HG03575 (cell line): ENCODE results near the gene KLK13.

Experiments
- ATAC-seq: cut with Tn5 transposase; IDR thresholded peaks from one replicate; pipeline ENCODE4 v1.9.1; 2021; ENCODE audit not compliant: unreplicated experiment, insufficient number of reproducible peaks, low FRiP score; ENCODE audit errors: extremely low read depth

KLK13 gene

DNA sequence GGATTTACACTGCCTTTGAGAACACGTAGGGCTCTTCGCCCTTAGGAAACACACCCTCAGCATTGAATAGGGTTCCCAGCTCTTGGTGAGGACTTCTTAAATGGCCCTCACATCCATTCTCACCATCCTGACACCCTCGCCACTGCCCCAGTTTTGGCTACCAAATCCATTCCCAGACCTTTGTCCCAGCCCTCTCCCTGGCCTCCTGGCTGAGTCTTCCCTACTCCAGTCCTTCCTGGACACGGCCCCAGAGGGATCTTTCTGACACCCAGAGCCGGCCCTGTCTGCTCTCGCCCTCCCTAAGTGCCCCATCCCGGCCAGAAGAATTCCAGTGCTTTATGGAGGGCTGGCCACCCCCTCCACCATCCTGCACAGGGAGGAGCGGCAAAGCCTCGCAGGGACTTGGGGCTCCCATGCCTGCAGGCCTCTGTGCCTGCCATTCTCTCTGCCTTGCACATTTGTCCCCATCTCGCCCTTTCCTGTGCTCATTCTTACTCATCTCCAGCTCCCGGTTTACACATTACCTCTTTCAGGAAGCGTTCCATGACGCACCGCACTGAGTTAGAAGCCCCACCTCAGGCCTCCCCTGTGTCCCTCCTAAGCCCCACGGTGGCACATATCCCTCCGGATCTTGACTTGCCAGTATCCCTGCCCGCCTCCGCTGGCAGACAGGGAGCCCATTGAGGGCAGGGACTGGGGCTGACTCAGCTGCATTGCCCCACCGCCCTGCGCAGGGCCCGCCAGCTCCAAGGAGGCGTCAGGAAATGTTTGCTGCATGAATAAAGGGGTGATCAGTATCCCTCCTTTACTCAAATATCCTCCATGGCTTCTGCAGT lies 28.8 kb upstream of the KLK13 start:
- no peak for ATAC-seq

DNA sequence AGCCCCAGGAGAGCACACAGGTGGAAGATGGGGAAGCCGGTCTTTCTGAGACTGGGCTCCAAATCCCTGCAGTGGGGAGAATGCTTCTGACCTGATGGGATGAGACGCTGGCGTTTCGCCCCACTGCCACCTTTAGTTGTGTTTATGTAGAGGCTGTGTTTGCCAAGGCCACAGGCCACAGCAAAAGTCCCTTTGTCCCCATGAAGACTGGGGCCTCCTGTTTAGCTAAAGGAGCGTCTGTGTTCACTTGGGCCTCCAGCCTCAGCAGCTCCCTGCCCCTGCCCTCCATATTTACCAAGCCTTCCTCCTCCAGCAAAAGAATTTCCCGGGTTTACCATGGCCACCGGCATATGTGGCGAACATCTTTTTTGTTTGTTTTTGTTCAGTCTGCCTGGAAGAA lies 28.2 kb upstream of the KLK13 start:
- no peak for ATAC-seq

DNA sequence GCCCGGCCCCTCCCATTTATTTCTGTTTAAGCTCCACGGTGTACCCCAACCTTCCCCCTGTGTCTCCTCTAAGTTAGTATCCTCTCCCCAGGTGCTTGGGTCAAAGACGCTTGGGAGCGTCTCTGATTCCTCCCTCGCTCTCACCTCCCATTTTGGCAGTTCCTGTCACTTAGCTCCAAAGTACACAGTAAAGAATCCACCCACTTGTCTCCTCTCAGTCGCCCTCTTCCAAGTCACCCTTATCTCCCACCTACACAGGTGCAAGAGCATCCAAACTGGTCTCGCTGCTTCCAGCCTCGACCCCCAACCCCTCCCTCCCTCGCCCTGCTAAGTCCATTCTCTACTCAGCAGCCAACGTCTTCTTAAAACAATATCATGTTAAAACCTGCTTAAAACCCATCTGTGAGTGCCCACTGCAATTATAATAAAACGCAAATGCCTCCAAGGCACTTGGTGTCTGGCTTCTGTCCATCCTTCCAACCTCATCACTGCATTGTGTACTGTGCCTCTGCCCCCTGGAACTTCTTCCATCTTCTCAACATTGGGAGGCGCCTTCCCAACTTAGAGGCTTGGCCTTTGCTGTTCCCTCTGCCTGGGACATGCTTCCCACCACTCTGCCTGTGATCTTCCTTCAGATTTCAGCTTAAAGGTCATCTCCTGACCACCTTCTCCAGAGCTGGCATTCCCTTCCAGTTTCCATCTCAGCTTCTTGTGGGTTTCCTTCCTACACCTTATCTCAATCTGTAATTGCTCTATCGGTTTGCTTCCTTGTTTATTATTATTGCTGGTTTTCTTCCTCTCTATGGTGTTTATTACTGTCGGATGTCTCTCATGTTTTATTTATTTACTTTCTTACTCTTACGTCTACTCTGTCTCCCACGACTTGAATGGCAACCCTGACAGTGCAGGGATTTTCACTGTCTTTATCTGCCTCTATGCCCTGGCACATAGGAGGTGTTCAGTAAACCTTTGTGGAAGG lies 27.3 kb upstream of the KLK13 start:
- ATAC-seq, result no peak

DNA sequence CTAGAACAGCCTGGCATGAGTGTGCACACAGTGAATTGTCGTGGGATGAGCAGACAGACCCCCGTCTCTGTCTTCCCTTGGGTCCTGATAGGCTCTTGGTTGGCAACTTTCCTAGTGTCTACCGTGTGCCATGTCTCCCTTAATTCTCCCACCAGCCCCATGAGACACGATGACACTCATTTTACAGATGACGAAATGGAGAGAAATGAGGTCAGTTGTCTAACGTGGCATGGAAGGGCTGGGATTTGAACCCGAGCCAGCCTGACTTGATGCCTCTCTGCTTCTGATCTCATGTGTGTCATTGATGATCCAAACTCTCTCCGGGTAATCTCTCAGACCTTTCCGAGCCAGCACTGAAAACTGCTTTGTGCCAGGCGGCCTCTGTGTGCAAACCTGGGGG lies 26.2 kb upstream of the KLK13 start:
- ATAC-seq, result no peak

DNA sequence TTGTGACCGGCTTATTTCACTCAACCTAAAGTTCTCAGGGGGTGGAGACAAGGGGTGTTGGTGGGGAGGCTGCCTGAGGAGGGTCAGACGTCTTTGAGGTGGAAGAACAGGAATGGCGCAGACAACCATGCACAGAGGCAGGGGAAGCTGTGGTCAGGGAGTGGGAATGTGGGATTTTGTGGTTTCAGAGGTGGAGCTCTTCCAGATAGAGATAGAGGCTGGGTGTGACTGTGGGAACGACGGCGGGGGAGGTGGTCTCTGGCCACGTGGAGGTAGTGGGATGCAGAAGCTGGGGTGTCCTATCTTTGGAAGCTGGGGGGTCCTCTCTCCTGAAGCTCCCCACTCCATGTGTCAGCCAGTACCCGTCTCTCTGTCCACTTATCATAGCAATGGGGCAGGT lies 25.6 kb upstream of the KLK13 start:
- no peak for ATAC-seq

DNA sequence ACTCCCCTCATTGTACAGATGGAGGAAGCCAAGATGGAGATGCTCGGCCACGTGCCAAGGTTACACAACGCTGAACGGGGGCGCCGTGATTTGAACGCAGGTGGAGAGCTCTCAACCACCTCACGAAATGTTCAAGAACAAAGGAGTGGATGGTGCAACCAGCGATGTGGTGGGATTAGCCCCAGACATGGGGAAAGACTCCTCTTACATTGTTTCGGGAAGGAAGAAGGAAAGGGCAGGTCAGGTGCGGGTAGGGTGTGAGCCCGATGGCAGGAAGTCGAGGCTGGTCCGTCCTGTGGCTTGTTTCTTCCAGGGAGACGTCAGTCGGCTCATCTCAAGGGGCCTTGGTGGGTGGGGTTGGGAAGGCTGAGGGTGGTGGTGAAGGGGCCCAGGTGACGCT lies 24.9 kb upstream of the KLK13 start:
- ATAC-seq, result no peak

DNA sequence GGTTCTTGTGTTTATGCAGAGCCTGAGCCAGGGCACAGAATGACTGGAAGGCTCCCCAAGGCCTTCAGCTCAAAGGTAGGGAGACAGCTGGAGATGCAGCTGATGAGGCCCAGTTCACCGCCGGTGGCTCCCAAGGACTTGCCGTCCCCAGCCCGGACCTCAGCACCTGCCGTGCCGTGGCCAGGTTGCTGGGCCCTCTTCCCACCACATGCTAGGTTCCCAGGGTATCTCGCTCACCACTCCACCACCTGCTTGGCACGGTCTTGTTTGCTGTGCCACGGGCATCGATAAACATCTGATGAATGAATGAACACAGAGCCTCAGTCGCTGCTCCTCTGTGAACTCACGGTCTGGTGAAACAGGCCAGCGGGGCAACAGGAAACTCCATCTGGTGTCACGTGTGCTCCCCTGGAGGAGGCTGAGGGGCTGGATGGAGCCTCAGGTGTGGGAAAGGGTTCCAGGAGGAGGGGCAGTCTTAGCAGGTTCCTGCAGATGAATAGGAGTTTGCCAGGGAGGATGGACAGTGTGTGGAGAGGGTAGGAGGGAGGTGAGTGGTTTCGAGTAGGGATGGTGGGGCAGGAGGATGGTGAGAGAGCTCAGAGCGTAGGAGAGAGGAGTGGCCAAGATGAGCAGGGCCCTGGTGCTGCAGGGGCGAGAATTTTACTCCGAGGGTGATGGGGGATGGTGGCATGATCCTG lies 21.4 kb upstream of the KLK13 start:
- ATAC-seq, result no peak

DNA sequence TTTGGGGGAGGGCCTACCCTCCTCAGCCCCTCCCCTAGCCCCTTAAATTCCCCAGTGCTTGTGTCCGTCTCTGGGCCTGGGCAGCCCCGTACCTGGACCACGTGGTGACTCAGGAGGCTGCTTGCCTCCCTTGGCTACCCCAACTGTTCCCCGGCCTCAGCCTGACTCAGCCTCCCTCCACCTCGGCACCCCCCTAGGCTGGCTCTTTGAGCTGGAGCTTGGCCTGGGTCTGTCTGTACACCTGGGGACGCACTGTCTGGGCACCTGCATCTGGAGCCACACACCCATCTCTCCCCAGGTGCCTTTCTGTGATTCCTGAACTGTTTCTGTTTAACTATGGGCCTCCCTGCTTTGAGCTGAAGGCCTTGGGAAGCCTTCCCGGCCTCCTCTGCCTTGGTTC lies 19.6 kb upstream of the KLK13 start:
- ATAC-seq, result no peak

DNA sequence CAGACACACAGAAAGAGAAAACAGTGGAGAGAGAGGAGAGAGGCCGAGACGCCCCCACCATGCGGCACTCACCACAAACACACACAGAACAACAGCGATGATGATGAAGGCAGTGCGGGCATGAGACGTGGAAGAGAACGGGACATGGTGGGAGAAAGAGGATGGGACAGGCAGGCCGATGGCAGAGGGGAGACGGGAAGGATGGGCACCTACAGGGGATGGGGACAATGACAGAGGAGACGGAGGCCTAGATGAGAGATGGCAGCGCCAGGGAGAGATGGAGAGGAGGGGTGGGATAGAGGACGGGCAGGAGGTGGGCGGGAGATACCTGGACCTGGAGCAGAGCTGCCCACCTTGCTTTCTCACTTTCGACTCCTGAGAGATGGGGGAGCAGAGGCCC lies 18.9 kb upstream of the KLK13 start:
- no peak for ATAC-seq

DNA sequence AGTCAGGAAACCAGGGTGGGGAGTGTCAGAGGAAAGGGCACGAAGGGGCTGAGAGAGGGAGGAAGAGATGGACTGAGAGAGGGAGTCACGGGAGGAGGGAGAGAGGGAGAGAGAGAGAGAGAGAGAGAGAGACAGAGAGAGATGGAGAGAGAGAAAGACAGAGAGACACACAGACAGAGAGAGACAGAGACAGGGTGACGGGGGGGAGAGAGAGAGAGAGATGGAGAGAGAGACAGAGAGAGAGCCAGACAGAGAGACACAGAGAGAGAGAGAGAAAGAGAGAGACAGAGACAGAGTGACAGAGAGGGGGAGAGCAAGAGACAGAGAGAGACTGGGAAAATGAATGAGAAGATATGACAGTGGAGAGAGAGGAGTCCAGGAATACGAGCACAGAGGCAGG lies 18.3 kb upstream of the KLK13 start:
- ATAC-seq, result no peak

DNA sequence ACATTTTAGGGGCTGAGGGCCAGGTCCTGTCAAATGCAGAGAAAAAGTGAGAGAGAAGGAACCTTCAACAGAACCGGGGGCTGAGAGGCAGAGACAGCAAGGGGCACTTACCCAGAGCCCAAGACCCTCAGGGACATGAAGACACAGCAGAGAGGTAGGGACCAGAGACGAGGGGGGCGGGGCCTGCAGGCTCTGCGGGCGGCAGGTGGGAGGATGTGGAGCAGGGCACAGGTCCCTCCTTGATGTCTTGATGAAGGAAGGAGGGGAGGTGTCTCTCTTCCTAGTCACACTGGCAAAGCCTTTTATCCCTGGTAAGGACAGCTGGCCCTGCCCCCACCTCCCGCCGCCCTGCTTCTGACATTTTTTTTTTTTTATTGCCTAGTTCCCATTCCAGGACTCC lies 17.7 kb upstream of the KLK13 start, which contains the start of gene KLK14:
KLK14 (minus strand) TSS at position 277 of the 400 bp plus-strand sequence; CDS start at position 4, 273 bp downstream.
- ATAC-seq, result no peak

DNA sequence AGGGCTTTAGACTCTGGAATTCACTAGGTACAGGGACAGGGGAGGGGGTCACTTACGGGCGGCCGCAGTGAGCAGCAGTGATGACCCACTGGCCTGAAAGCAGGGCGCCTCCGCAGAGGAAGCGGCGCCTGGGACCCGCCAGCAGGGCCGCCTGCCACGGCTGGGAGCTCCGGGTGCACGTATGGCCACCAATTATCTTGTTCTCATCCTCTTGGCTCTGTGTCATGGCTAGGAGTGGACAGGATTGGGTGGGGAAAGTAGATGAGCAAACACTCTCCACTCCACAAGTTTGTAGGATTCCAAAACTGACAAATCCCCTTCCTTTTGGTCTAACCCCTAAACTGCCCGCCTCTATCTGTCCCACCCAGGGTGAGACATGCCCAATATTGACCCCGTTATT lies 16.6 kb upstream of the KLK13 start:
- no peak for ATAC-seq

DNA sequence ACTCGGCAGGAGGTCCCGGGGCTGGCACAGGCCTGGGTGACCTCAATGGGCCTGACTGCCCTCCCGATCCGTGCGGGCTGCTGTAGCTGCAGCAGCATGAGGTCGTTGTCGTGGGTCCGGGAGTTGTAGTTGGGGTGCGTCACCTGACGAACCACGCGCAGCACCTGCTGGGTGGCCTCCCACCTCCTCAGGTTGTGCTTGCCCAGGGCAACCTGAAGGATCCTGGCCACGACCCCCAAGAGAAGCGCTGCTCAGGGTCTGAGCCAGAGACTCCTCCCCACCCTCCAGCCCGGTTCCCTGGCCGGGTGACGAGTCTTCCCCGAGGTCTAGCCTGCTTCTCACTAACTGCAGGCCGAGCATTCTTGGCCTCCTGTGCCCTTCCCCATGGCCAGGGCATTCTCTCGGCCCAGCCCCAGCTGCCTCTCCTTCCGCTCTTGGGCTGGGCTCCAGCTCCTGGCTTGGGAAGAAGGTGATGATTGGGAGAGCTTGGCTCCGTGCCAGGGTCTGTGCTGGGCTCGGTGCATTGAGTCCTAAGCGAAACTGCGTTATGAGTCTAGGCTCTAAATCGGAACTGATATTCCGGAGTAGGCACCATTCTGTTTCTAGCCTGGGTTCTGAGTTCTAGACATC lies 14.7 kb upstream of the KLK13 start:
- ATAC-seq, result no peak

DNA sequence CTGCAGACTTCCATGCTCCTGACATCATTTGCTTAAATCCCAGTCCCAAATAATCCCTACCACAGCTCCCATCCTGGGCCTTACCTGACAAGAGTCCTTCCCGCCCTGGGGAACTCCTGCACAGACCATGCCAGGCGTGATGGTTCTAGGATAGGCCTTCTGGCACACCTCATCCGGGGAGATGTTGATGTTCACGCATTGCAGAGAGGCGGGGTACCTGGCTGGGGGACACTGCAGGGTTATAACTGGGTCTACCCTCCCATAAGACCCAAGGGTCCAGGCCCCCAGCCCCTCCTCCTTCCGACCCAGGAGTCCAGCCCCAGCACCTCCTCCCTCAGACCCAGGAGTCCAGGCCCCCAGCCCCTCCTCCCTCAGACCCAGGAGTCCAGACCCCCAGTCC lies 13.8 kb upstream of the KLK13 start:
- no peak for ATAC-seq

DNA sequence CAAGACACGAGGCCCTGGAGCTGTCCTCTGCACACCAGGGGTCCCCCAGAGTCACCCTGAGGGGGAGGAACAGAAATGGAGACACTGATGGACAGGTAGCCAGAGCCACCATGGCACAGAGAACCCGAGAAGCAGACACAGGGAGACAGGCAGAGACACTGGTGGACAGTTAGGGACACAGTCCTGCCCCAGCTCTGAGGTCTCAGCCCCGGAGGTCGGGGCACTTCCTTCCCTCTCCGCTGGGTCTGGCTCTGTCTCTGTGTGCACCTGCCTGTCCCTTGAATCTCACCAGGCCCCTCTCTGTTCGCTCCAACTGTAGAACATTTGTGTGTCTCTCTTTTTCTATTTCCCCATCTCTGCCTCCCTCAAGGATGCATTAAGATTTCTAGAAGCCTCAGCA lies 13.2 kb upstream of the KLK13 start:
- no peak for ATAC-seq

DNA sequence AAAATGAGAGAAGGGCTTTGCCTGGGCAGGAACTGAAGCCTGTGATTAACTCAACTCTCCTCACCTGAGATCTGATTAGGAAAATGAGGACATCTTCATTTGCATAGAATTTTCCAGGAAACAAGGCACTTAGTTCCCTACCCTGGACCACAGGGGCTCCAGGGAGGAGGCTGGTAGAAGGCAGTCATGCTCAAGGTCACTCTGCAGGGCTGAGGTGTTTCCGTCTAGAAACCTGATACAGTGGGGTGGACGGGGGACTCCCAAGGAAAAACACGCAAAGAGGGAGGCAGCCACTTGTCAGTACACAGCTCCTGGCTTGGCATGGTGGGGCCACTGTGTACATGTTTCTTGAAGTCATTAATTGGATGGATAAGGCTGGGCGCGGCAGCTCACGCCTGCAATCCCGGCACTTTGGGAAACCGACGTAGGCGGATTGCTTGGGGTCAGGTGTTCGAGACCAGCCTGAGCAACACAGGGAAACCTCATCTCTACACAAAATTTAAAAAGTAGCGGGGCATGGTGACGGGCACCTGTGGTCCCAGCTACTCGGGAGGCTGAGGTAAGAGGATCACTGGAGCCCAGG lies 11.8 kb upstream of the KLK13 start:
- no peak for ATAC-seq

DNA sequence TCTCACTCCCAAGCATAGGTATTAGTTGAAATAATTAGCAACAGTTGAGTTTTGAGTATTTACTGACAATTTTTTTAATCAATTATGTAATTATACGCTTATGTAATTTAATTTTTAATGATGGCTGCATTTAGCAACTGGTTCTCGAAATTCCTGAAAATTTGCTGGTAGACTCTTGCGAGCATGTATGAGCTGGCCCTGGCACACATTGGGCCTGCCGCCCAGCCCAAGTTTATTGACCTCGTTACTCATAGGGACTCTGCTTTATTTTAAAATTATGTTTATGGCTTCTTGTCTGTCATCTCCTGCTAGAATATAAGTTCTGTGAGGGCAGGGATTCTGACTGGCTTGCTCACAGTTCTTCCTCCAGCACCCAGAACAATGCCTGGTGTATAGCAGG lies 11.1 kb upstream of the KLK13 start:
- no peak for ATAC-seq

DNA sequence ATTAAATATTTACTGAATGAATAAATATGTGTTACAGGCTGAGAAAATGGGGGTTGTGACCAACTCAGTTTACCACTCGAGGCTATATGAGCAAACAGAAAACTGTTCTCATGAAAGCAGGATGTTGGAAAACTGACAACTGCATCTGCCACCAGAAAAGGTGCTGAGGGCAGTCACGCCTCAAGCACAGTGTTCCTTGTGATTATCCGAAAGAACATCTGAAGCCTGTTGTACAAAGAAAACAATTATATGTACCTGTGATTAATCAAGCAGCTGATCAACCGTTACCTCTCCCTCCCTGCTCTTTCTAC lies 6.2 kb upstream of the KLK13 start:
- ATAC-seq, result no peak
